Measurements from ENCODE around the gene PKMYT1.

The PKMYT1 gene

GRCh38 chr16:2926650-2926999 is 53.6 kb downstream of the PKMYT1 start:
- Histone ChIP-seq H3K9ac (no peak overlapping the region), H4K20me1 (ENCODE audit: insufficient read depth) (no peaks in the 10 kb centered on the region), H3K36me3 (ENCODE audit: insufficient read depth) (no peaks in the 10 kb centered on the region), H3K4me3 (IDR thresholded peaks at IDR 0.05; ENCODE audit: insufficient read depth, low read depth, low read length) (no peak overlapping the region), H3K4me1 (ENCODE audit: low read depth, poor library complexity, severe bottlenecking) (peaks cover 14% of the 10 kb centered on the region), H2AFZ (ENCODE audit: low read depth) (0 out of 2 replicates have a peak overlapping the region, but pooled peaks have one; percentile 19), H3K4me2 (peak overlapping the region; percentile 40), H3K79me2 (ENCODE audit: insufficient read depth, low read depth) (no peaks in the 10 kb centered on the region), H3K27me3 (ENCODE audit: insufficient read depth, low read depth) (no peaks in the 10 kb centered on the region), H3K27ac (no peak overlapping the region)
- no peak for TF ChIP-seq CTCF (conservative IDR thresholded peaks at IDR 0.05; ENCODE audit: low read depth, low read length)

- H3K9ac ChIP-seq, result no peak overlapping the region
- no peaks in the 10 kb centered on the region for H3K36me3 ChIP-seq (ENCODE audit: insufficient read depth)
- H3K4me2 ChIP-seq, result peak overlapping the region; percentile 40; the same call in 1 of the 2 replicates
- no peaks in the 10 kb centered on the region for H4K20me1 ChIP-seq (ENCODE audit: insufficient read depth)
- H3K27ac ChIP-seq, result no peak overlapping the region
- no peaks in the 10 kb centered on the region for H3K27me3 ChIP-seq (ENCODE audit: insufficient read depth, low read depth)
- no peak overlapping the region for H3K4me3 ChIP-seq (IDR thresholded peaks at IDR 0.05; ENCODE audit: insufficient read depth, low read depth, low read length)
- peaks cover 14% of the 10 kb centered on the region for H3K4me1 ChIP-seq (ENCODE audit: low read depth, poor library complexity, severe bottlenecking)
- H3K79me2 ChIP-seq (ENCODE audit: insufficient read depth, low read depth), result no peaks in the 10 kb centered on the region
- H2AFZ ChIP-seq (ENCODE audit: low read depth), result no peak overlapping the region
- TF ChIP-seq CTCF (conservative IDR thresholded peaks at IDR 0.05; ENCODE audit: low read depth, low read length), result no peak
Measured at GRCh38 chr16:2925951-2926649, 54.1 kb downstream of the PKMYT1 start.

GRCh38 chr16:2924901-2925755 is 55.1 kb downstream of the PKMYT1 start:
- Histone ChIP-seq H3K4me2 (no peak overlapping the region), H2AFZ (ENCODE audit: low read depth) (no peak overlapping the region), H3K27me3 (ENCODE audit: insufficient read depth, low read depth) (no peaks in the 10 kb centered on the region), H3K4me3 (IDR thresholded peaks at IDR 0.05; ENCODE audit: insufficient read depth, low read depth, low read length) (no peak overlapping the region), H3K9ac (no peak overlapping the region), H4K20me1 (ENCODE audit: insufficient read depth) (no peaks in the 10 kb centered on the region), H3K27ac (no peak overlapping the region), H3K79me2 (ENCODE audit: insufficient read depth, low read depth) (no peaks in the 10 kb centered on the region), H3K4me1 (ENCODE audit: low read depth, poor library complexity, severe bottlenecking) (peaks cover 14% of the 10 kb centered on the region), H3K36me3 (ENCODE audit: insufficient read depth) (no peaks in the 10 kb centered on the region)
- TF ChIP-seq CTCF (conservative IDR thresholded peaks at IDR 0.05; ENCODE audit: low read depth, low read length), result no peak

GRCh38 chr16:2923481-2923880 is 56.8 kb downstream of the PKMYT1 start:
- TF ChIP-seq CTCF (conservative IDR thresholded peaks at IDR 0.05; ENCODE audit: low read depth, low read length), result no peak
- no peak overlapping the region for H3K4me3 ChIP-seq (IDR thresholded peaks at IDR 0.05; ENCODE audit: insufficient read depth, low read depth, low read length)
- H3K79me2 ChIP-seq (ENCODE audit: insufficient read depth, low read depth), result no peaks in the 10 kb centered on the region
- no peak overlapping the region for H2AFZ ChIP-seq (ENCODE audit: low read depth)
- H3K4me1 ChIP-seq (ENCODE audit: low read depth, poor library complexity, severe bottlenecking), result peaks cover 23% of the 10 kb centered on the region
- H3K36me3 ChIP-seq (ENCODE audit: insufficient read depth), result no peaks in the 10 kb centered on the region
- no peak overlapping the region for H3K27ac ChIP-seq
- no peak overlapping the region for H3K4me2 ChIP-seq
- H3K9ac ChIP-seq, result no peak overlapping the region
- no peaks in the 10 kb centered on the region for H3K27me3 ChIP-seq (ENCODE audit: insufficient read depth, low read depth)
- H4K20me1 ChIP-seq (ENCODE audit: insufficient read depth), result no peaks in the 10 kb centered on the region
